ENCODE results near the gene PDE2A. TPM values are rescaled to one million over a fixed set of nuclear protein-coding genes. Genes with fewer than 3 reads are reported as not detected.

Gene PDE2A
- total RNA-seq, 1 donor from 2014 or later: 63.2 TPM

DNA sequence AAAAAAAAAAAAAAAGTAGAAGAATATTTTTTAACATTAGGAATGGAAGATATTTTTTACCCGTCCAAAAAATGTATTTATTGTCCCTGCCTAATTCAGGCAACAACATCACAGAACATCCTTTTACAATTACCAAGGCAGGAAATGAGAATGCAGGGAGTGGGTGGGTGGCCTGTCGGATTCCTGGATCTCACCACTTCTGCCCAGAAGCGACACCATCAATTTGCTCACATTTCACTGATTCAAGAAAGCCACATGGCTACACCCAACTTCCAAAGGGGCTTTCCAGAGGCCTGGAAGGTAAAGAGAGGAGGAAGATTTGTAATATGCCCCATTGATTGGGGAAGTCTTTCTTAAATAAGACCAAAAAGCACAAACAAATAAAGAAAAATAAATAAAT is 146.1 kb downstream of the PDE2A start:
- DNase-seq (ENCODE audit: low spot score in 2 of 2) (no peak), FAIRE-seq (no peak)

Small RNAs within 50 kb of the gene (small RNA-seq; reads per million reads assigned to genes)
- 12.7 reads per million, percentile 96 among the genes with 10 or more reads in this experiment for gene MIR139
- gene RNU7-105P: not detected

Other genes with a start within 250 kb of the PDE2A start
- gene CLPB, start 239.9 kb downstream of the PDE2A start, total RNA-seq: 67.3 TPM
- 20.0 TPM for gene ARAP1, start 78.0 kb upstream of the PDE2A start, total RNA-seq
- 37.9 TPM for gene STARD10, start 119.6 kb upstream of the PDE2A start, total RNA-seq
- 2.9 TPM for gene ATG16L2, start 140.0 kb upstream of the PDE2A start, total RNA-seq

Measured in frontal cortex (tissue), 4 donors.